ENCODE measurements around the gene FHOD3.

Gene FHOD3

DNA sequence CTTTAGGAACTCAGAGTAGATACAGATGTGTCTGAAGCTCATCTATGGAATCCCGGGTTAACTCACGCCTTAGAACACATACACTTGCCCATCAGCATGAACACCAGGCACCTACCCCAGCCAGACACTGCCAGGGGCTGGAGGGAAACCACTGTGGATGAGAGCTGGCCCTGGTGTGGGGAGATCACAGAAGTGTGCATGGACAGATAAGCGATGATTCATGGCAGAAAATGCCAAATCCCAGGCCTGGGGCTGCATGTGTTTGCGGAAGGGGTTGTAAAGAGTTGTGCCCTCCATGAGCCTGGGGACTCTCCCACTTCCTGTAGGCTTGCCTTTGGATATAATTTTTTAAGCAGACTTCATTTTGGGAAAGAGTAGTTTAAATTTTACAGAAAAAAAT lies 193.4 kb downstream of the FHOD3 start:
- TF ChIP-seq, protein P1, sequence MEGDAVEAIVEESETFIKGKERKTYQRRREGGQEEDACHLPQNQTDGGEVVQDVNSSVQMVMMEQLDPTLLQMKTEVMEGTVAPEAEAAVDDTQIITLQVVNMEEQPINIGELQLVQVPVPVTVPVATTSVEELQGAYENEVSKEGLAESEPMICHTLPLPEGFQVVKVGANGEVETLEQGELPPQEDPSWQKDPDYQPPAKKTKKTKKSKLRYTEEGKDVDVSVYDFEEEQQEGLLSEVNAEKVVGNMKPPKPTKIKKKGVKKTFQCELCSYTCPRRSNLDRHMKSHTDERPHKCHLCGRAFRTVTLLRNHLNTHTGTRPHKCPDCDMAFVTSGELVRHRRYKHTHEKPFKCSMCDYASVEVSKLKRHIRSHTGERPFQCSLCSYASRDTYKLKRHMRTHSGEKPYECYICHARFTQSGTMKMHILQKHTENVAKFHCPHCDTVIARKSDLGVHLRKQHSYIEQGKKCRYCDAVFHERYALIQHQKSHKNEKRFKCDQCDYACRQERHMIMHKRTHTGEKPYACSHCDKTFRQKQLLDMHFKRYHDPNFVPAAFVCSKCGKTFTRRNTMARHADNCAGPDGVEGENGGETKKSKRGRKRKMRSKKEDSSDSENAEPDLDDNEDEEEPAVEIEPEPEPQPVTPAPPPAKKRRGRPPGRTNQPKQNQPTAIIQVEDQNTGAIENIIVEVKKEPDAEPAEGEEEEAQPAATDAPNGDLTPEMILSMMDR (IDR thresholded peaks at IDR 0.05; ENCODE audit: borderline replicate concordance, insufficient read depth, low read depth, low read length): no peak
- no peak overlapping the region for H3K4me3 ChIP-seq (ENCODE audit: low read depth, low read length)

DNA sequence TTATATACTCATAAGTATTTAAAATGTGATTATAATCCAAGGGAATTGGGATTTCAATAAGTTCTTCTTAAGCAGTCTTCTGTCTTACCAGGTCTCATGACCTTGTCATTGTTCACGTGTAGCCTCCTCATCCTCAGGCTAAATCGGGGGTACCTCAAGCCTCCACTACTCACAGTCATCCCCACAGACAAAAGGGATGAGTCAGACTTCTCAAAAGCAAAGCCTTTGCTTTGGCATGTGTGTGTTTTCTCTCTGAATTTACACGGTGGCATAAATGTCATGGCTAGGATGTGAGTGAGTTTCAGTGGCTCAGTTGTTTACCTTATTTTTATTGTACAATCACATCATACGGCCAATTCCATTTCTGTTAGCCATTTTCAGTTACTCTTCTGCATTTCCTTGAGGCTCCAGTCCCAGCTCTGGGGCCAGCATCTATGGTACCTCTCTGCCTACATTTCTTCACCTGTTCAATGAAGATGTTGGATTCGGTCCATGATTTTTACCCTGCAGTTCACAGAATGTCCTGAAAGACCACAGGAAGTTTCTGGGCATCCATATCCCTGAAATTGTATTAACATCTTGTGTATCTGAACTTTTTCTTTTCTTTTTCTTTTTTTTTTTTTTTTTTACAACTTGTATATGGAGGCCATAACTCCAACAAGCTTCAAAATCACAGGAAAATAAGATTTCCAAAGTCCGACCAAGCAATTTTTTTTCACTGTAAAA lies 195.3 kb downstream of the FHOD3 start:
- no peak overlapping the region for H3K4me3 ChIP-seq (ENCODE audit: low read depth, low read length)
- TF ChIP-seq, protein P1 (IDR thresholded peaks at IDR 0.05; ENCODE audit: borderline replicate concordance, insufficient read depth, low read depth, low read length): no peak

DNA sequence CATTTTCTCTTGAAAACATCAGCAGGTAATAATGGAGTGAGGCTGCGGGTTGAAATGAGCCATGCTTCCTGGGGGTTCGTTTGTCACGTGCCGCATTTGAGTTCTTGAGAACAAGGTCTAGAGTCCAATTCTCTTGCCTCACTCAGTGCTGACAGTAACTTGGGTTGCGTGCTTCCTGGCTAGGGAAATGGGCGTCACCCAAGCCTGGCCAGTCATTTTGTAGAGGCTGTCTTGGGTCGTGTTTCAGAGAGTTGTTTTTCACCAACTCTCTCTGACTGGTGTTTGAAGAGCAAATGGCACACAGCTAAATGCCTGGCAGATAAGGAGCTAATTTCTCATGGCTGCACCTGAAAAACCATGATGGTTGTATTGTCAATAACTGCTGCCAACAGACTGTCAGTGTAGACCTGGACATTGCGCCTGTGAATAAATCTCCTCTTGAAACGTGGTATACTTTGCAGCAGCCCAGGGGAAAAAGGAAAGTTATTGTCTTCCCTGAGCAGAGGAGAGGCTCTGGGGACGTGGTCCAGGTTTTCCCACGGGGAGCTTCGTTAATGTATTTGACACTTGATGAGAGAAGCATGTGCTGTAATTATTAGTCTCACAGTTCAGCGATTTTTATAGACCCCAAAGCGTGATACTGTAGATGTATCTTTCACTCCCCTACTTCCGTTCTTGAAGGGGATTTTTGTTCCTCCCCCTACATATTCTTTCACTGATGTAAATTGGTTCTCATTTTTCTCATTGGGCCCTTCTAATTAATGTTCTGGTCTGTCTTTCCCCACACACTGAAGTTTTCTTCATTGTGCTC lies 196.0 kb downstream of the FHOD3 start:
- no peak overlapping the region for H3K4me3 ChIP-seq (ENCODE audit: low read depth, low read length)
- TF ChIP-seq, protein P1 (IDR thresholded peaks at IDR 0.05; ENCODE audit: borderline replicate concordance, insufficient read depth, low read depth, low read length): no peak

DNA sequence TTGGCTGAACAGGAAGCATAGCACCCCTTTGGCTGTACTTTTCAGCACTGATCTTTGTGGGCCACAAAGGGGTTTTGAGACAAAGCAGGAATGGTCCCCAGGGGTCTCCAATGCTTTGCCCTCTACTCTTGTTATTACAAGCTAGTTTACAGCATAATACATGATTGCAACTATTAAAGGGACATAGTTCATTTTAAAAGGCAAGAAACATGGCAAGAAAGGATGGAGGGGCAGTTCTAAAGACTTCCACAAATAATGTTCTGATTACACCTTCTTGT lies 196.6 kb downstream of the FHOD3 start:
- TF ChIP-seq, protein P1 (IDR thresholded peaks at IDR 0.05; ENCODE audit: borderline replicate concordance, insufficient read depth, low read depth, low read length): no peak

DNA sequence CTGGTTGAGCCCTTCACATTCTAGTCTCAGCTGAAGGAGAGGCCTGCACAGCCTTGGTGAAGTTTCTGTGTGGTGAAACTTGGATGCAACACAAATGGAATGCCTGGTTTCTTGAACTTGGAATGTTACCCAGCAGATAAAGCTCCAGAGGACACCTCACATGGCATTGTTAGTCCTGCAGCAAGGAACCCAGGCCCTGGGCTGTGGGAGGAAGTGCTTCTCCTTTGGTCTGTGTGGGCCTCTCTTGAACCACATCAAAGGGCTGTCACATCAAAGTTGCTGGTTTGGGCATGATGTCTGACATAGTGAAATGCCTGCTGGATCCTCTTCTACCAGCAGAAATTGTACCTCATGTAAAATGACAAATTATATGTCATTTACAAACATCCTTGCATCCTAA lies 198.5 kb downstream of the FHOD3 start:
- TF ChIP-seq, protein P1 (IDR thresholded peaks at IDR 0.05; ENCODE audit: borderline replicate concordance, insufficient read depth, low read depth, low read length): no peak
- H3K4me3 ChIP-seq (ENCODE audit: low read depth, low read length): no peak overlapping the region

More for the DNA sequence above, 196.6 kb downstream of the FHOD3 start:
- no peak overlapping the region for H3K4me3 ChIP-seq (ENCODE audit: low read depth, low read length)

GRCh38 chr18:36499938-36500337 lies 202.4 kb downstream of the FHOD3 start:
- TF ChIP-seq, protein P1 (IDR thresholded peaks at IDR 0.05; ENCODE audit: borderline replicate concordance, insufficient read depth, low read depth, low read length): no peak
- no peak overlapping the region for H3K4me3 ChIP-seq (ENCODE audit: low read depth, low read length)

- no peak overlapping the region for H3K4me3 ChIP-seq (ENCODE audit: low read depth, low read length)
- TF ChIP-seq, protein P1 (IDR thresholded peaks at IDR 0.05; ENCODE audit: borderline replicate concordance, insufficient read depth, low read depth, low read length): no peak
These were observed 203.6 kb downstream of the FHOD3 start for GRCh38 chr18:36501100-36501499.

All from GM12875 (cell line).